GM12873 (cell line): ENCODE measurements around the gene PODXL2.

Source experiments
- TF ChIP-seq, protein P1 (sequence below): IDR thresholded peaks from 2 replicates; pipeline ENCODE4 v1.5.1; 2012; ENCODE audit warnings: low read depth, mild to moderate bottlenecking, moderate library complexity, low read length, control low read depth; ENCODE audit not compliant: insufficient read depth; ENCODE audit errors: missing control alignments

The PODXL2 gene

DNA sequence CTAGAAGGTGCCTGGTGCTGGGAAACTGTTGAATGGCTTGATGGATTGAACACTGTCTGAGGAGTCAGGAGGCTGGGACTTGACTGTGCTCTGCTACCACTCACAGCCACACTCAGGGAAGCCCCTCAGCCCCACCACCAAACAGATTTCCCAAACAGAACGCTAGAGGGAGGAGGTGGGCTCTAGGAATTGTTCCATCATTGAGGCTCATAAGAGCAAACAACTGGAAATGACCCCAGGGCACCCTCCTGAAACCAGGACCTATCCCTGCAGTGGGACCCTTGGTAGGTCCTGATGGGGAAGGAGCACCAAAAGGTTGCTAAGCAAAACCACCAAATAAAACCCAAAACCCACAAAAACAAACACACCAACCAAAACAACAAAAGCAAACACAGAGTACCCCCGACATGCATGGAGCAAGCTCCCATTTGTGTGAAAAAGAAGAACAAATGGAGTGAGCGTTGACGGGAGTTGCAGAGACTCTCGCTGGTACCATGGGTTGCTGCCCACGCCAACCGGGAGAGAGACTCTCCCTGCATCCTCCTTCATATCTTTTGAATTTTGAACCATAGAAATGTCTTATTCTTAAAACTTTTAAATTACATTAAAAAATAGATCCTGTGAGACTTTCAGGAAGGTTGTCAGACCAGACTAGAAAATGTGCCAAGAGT, 89.4 kb downstream of the PODXL2 start:
- TF ChIP-seq, protein P1, sequence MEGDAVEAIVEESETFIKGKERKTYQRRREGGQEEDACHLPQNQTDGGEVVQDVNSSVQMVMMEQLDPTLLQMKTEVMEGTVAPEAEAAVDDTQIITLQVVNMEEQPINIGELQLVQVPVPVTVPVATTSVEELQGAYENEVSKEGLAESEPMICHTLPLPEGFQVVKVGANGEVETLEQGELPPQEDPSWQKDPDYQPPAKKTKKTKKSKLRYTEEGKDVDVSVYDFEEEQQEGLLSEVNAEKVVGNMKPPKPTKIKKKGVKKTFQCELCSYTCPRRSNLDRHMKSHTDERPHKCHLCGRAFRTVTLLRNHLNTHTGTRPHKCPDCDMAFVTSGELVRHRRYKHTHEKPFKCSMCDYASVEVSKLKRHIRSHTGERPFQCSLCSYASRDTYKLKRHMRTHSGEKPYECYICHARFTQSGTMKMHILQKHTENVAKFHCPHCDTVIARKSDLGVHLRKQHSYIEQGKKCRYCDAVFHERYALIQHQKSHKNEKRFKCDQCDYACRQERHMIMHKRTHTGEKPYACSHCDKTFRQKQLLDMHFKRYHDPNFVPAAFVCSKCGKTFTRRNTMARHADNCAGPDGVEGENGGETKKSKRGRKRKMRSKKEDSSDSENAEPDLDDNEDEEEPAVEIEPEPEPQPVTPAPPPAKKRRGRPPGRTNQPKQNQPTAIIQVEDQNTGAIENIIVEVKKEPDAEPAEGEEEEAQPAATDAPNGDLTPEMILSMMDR, result no peak

- TF ChIP-seq, protein P1, result no peak
Observed at GRCh38 chr3:127718916-127719290, 89.9 kb downstream of the PODXL2 start.

- TF ChIP-seq, protein P1, result no peak
Observed at GRCh38 chr3:127719369-127719768, 90.4 kb downstream of the PODXL2 start.

- TF ChIP-seq, protein P1, result no peak
Observed at GRCh38 chr3:127720161-127720823, 91.3 kb downstream of the PODXL2 start.

DNA sequence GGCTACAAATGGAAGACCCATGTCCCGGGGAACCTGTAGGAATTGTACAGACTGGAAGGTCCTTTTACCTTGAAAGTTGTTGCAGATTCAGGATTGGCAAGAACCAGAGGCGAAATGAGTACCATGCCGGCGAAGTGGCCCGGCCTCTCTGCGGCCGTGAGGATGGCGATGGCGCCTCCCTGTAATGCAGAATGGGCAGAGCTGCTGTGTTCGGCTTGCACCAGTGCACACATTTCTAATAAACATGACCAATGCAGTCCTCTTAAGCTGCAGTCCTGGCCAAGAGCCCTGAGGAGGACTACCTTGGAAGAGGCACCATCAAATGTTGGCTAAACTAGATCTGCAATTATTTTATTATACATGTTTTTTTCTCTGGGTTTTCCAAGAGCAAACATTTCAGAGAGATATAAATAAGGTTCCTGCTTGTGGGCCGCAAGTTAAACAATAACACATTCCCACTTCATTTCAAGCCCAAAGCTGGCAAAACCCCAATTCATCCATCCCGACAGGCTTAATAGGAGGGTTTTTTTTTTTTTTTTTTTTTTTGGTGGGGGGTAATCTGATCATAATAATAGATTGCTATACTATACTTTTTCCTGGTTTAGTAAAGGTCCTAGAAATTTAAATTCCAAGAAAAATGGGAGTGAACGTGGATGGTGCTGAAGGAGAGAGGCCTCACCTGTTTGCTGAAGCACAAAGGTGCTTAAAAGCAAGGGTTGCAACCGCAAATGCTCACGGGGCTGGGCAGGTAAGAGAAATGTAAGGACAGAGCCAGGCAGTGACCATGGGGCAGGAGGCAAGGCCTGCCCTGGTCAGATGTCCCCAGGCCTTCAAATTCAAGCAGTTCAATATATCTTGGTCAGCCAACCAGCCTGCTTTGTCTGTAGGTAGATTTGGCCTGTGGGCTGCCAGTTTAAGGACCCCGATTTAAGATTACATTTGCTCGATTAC, 92.3 kb downstream of the PODXL2 start:
- TF ChIP-seq, protein P1, result no peak

DNA sequence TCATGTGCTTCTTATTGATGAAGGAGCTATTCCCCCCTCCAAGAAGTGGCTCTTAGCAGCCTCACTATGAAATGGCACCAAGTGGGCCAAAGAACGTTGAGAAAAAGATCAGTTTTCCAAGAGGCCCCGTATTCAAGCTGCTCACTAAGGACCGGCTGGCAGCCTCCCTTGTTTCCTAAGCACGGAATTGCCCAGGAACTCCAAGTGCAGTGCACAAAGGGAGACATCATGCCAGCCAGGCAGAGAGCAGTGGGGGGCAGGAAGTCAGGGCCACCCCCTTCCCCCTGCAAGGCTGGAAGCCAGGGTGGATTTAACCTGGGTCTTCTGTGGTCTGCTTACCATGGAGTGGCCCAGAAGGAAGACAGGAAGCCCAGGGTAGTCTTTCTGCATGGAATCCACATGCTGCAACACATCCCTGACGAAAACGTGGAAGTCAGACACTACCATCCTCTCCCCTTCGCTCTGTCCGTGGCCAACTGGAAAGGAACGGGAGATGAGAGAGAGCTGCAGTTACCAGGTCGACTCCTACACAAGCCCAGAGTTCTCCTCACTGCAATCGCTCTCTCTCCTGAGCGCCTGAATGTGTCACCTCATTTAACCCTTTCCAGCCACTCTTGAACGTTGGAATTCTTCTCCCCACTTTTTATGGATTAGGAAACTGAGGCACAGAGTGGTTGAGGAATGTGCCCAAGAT, 93.3 kb downstream of the PODXL2 start:
- TF ChIP-seq, protein P1, result no peak
